Psoas muscle (tissue), 8 donors: ENCODE measurements around the gene NBL1. TPM values are rescaled to one million over a fixed set of nuclear protein-coding genes. Genes with fewer than 3 reads are reported as not detected.

Experiments
- ATAC-seq, 4 donors: fragments of 200-7000 bp; cut with Tn5 transposase; one replicate each; pipeline ENCODE4 v1.9.1; 2020; ENCODE audit warnings: moderate library complexity in 3 of 4, mild to moderate bottlenecking in 2 of 4
- DNase-seq, 2 donors: peaks; one replicate each; pipeline ENCODE4 v3.0.0-alpha.2; 2020
- H3K27ac ChIP-seq: fragments of 200-600 bp; one replicate; pipeline ENCODE4 v1.8.0; 2022
- H3K27me3 ChIP-seq, 3 donors: fragments of 200-600 bp in 1 of 3; one replicate each; pipeline versions ENCODE4 v1.6.1 to v1.8.0; 2013 to 2022; ENCODE audit warnings: low read length in 2 of 3, mild to moderate bottlenecking in 2 of 3, moderate library complexity in 1 of 3; ENCODE audit not compliant: insufficient read depth in 3 of 3
- H3K36me3 ChIP-seq, 2 donors: fragments of 200-600 bp in 1 of 2; one replicate each; pipeline versions ENCODE4 v1.6.1 to v1.8.0; 2013 to 2022; ENCODE audit warnings: low read depth in 1 of 2, mild to moderate bottlenecking in 1 of 2, moderate library complexity in 1 of 2; ENCODE audit not compliant: insufficient read depth in 1 of 2
- H3K4me1 ChIP-seq: fragments of 200-600 bp; one replicate; pipeline ENCODE4 v1.8.0; 2022
- H3K4me3 ChIP-seq: fragments of 200-600 bp; one replicate; pipeline ENCODE4 v1.8.0; 2022; ENCODE audit warnings: mild to moderate bottlenecking
- H3K9me3 ChIP-seq: fragments of 200-600 bp; one replicate; pipeline ENCODE4 v1.8.0; 2022
- WGBS, 3 donors: extraction: QIAGEN DNeasy Blood & Tissue Kit; methylation state at CpG; one replicate each; pipeline versions ENCODE4 v1.1.6 to v1.1.7; 2013; 5-methylcytosine and 5-hydroxymethylcytosine counted together
- intact Hi-C, 2 donors: fragments of 100-400 bp; cut with DNase I; formaldehyde crosslinking; loops; one replicate each; pipeline versions ENCODE4 v1.11.0 to v1.14.2; 2022
- polyA plus RNA-seq, 3 donors: library from polyadenylated mRNA; stranded (reverse); fragments of 200-250 nt; gene quantifications; one replicate each; pipeline ENCODE4 v1.2.3, GENCODE V29; 2013
- total RNA-seq, 4 donors: library from RNA; stranded (reverse); fragmentation: NEBNext Ultra II Directional in 2 of 4; extraction: Animal tissue kit (Norgen Biotek cat#: 25700) in 2 of 4; gene quantifications; one replicate each; pipeline versions ENCODE4 v1.2.1 to v1.2.4, GENCODE V29; 2021 to 2023
- TF ChIP-seq, protein P1 (sequence below): fragments of 200-600 bp; IDR thresholded peaks from one replicate; pipeline ENCODE4 v1.8.0; 2022; ENCODE audit warnings: antibody characterized with exemption
- donor health status: healthy with polysubstance abuse.
- donor health status: DM: no; HTN: no; CAD: no; lungs with moderate emphysema.
- donor health status: Bipolar disorder and iron deficiency.
- donor health status: healthy.
- donor health status: DM: yes; HTN: yes; CAD: no.
- donor health status: DM: no; HTN: no; CAD: no.
- donor health status: DM: no; HTN: no; CAD: no.
- donor health status: DM: yes; HTN: yes; CAD: no.

Gene NBL1
- total and polyA plus RNA-seq, 7 donors = 11.8 to 22.8 (median 13.0) TPM

DNA sequence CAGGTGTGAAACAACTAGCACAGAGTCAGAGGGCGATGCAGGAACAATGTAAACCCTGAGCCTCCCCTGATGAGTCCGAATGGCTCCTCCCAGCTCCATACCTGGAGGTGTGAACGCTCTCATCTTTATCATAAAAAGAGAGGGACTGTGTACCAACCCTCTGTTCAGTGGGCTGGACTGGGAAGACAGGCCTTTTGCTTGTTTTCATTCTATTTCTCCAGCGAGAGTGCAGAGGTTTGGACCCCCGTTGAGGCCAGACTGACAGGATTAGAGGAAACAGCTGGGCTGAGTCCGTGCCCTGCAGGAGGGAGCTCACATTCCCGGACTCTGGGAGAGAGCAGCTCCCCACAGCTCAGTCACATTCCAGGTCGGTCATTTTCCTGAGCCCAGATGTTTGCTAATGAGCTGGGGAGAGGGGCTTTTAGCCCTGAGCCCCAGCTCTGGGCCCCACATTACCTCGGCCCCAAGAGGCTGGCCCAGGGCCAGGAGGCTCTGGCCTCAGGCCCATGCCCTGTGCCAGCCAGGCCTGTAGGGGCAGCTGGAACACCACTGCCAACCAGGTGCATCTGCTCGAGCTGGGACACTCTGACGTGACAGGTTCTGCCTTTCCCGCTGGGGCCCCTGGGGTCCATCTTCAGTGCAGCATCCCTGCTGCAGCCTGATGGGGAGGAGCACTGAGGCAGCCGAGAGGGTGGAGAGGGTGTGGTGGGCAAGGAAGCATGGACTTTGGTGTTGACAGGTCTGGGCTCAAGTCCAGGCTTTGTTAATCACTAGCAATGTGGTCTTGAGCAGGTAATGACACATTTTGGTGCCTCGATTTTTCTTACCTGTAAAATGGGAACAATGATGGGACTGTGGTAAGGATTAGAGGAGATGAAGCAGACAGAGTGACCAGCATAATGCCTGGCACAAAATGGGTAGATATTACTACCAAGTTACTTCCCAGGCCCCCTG lies 3.5 kb upstream of the NBL1 start:
- peaks cover 0 to 16% (median 7%) of the 10 kb centered on the region in 3 donors for H3K27me3 ChIP-seq
- intact Hi-C loops = no loop called here
- H3K4me1 ChIP-seq = peaks cover 4% of the 10 kb centered on the region
- TF ChIP-seq, protein P1, sequence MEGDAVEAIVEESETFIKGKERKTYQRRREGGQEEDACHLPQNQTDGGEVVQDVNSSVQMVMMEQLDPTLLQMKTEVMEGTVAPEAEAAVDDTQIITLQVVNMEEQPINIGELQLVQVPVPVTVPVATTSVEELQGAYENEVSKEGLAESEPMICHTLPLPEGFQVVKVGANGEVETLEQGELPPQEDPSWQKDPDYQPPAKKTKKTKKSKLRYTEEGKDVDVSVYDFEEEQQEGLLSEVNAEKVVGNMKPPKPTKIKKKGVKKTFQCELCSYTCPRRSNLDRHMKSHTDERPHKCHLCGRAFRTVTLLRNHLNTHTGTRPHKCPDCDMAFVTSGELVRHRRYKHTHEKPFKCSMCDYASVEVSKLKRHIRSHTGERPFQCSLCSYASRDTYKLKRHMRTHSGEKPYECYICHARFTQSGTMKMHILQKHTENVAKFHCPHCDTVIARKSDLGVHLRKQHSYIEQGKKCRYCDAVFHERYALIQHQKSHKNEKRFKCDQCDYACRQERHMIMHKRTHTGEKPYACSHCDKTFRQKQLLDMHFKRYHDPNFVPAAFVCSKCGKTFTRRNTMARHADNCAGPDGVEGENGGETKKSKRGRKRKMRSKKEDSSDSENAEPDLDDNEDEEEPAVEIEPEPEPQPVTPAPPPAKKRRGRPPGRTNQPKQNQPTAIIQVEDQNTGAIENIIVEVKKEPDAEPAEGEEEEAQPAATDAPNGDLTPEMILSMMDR = no peak
- H3K36me3 ChIP-seq = no peaks in the 10 kb centered on the region
- 33 to 41% (median 38%) methylated on average over 14 of the region's 14 CpGs for WGBS, 3 donors
- DNase-seq (no peak), ATAC-seq (no peak)
- no peak overlapping the region for H3K4me3 ChIP-seq
- no peaks in the 10 kb centered on the region for H3K9me3 ChIP-seq
- no peak overlapping the region for H3K27ac ChIP-seq

DNA sequence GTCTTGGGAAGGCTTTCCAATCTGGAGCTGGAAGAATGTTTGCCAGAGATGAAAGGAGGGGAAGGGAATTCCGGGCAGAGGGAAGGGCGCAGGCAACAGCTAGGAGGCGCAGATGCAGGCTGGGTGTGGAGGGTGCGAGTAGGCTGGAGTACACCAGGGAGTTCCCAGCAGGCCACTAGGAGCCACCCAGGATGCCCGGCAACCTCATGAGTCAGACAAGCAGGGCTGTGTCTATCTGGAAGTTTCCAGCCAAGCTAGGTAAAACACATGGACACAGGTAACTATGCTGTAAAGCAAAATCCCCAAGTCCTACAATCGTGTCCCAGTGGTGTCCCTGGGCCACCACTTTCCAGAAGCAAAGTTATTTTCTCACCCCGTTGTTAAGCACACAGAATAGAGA lies 990 bp upstream of the NBL1 start:
- Histone ChIP-seq H3K36me3 (no peaks in the 10 kb centered on the region), H3K27me3 (peaks cover 0 to 16% (median 7%) of the 10 kb centered on the region in 3 donors), H3K4me1 (peaks cover 4% of the 10 kb centered on the region), H3K27ac (peak overlapping the region; percentile 72), H3K9me3 (no peaks in the 10 kb centered on the region), H3K4me3 (peak overlapping the region; percentile 65)
- TF ChIP-seq, protein P1 = no peak
- intact Hi-C loops = no loop called here
- WGBS, 3 donors = 58 to 67% (median 65%) methylated on average over 7 of the region's 7 CpGs
- ATAC-seq (no peak), DNase-seq (no peak)

DNA sequence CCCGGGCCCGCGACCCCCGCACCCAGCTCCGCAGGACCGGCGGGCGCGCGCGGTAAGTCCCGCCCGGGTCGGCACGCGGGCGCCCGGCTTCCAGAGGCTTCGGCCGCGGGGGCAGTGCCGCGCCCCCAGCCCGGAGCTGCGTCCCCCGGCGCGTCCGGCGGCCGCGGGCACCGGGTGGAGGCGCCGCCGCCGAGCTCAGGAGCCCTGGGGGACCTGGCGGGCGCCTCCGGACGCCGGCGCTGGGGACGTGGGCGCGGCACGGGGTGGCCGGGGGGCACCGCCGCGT lies 227 bp downstream of the NBL1 start:
- peaks cover 0 to 16% (median 7%) of the 10 kb centered on the region in 3 donors for H3K27me3 ChIP-seq
- H3K27ac ChIP-seq = peak overlapping the region; percentile 63
- TF ChIP-seq, protein P1 = no peak
- H3K4me3 ChIP-seq = peak overlapping the region; percentile 71
- WGBS, 3 donors = 0 to 3% (median 0%) methylated on average over 6 to 51 of the region's 51 CpGs
- peaks cover 4% of the 10 kb centered on the region for H3K4me1 ChIP-seq
- no peaks in the 10 kb centered on the region for H3K9me3 ChIP-seq
- DNase-seq (no peak), ATAC-seq (peak in 2 of 4 donors; percentile 8 to 20)
- intact Hi-C loops = no loop called here
- no peaks in the 10 kb centered on the region for H3K36me3 ChIP-seq

DNA sequence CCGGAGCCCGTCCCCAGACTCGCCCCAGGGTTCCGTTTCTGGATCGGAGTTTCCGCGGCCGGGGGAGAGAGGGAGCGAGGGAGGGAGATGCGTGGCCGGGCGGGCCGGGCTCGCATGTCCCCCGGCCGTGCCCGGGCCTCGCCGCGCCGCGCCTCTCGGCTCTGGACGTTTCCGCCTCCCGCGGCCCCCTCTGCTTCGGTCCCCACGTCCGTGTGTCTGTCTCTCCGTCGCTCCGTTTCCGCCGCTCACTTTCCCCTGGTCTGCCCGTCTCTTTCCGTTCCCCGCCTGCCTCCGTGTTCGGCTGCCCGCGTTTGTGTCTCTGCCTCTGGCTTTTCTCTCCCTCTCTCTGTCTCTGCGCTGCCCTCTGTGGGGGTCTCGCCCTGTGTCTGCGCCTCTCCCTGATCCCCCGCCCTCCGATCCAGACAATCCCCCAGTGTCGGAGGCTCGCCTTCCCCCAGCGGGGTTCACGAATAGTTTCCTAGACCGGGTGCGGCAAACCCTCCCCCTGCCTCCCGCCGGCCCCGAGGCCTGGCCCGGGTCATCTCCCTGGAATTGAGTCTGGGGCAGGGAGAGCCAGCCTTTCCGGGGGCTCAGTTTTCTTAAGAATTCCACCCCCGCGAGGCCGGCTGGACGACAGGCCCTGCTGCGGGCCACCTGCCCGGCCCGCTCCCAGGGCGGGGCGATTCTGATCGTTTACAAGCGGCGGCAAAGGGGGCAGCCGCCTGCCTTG lies 735 bp downstream of the NBL1 start:
- 5 to 12% (median 9%) methylated on average over 42 to 70 of the region's 71 CpGs for WGBS, 3 donors
- H3K27me3 ChIP-seq = peaks cover 0 to 16% (median 7%) of the 10 kb centered on the region in 3 donors

More for the DNA sequence above, 735 bp downstream of the NBL1 start:
- Histone ChIP-seq H3K4me3 (peak overlapping the region; percentile 71), H3K27ac (peak overlapping the region; percentile 63), H3K9me3 (no peaks in the 10 kb centered on the region), H3K36me3 (no peaks in the 10 kb centered on the region), H3K4me1 (peaks cover 4% of the 10 kb centered on the region)
- TF ChIP-seq, protein P1 = no peak
- ATAC-seq (peak; percentile 14 to 45 (median 38)), DNase-seq (peak; percentile 36 to 69)
- intact Hi-C loops = no loop called here
